HepG2 (cell line): ENCODE data around the gene NPFFR1. TPM values are rescaled to one million over a fixed set of nuclear protein-coding genes. Genes with fewer than 3 reads are reported as not detected.

Experiments used
- ATAC-seq: fragments of 200-7000 bp; cut with Tn5 transposase; 3 replicates; pipeline ENCODE4 v1.9.1; 2020; ENCODE audit warnings: mild to moderate bottlenecking, moderate library complexity
- BruUV-seq: library from RNA; stranded (reverse); fragments of 400-500 nt; replicated peaks from 2 replicates; lab custom pipeline; 2021; lab: Mats Ljungman, UMichigan
- CTCF ChIA-PET: fragments of 300-600 bp; formaldehyde crosslinking; extraction: SDS; loops from one replicate; lab custom pipeline; 2021; ENCODE audit warnings: low total read pairs, inconsistent platforms, low intra/inter-chr PET ratio; lab: Yijun Ruan, JAX
- POLR2A ChIA-PET: fragments of 350-600 bp; sonication (Branson Sonifier 250); formaldehyde crosslinking; loops from one replicate; lab custom pipeline; 2020; ENCODE audit warnings: antibody characterized with exemption, inconsistent platforms; lab: Yijun Ruan, JAX
- DNase-seq: peaks from one replicate; pipeline ENCODE4 v3.0.0-alpha.2; 2015; ENCODE audit warnings: low spot score
- FAIRE-seq: peaks from 3 replicates; lab custom pipeline; 2011; peaks lifted over from hg19 to GRCh38; lab: Jason Lieb, UNC
- H2AFZ ChIP-seq: one replicate; pipeline ENCODE4 v1.6.1; 2011; ENCODE audit warnings: low read length, inconsistent platforms
- H3K27ac ChIP-seq: fragments of 300-600 bp; 3 replicates; pipeline ENCODE4 v1.8.0; 2011; ENCODE audit warnings: mixed run types, mild to moderate bottlenecking, mixed read lengths, low read length, inconsistent platforms; ENCODE audit not compliant: insufficient read depth; ENCODE audit errors: extremely low read length
- H3K27me3 ChIP-seq, 2 experiments: fragments of 200-600 bp in 1 of 2; 2 replicates in 1 of 2; 3 replicates in 1 of 2; pipeline versions ENCODE4 v1.6.0 to v1.8.0; 2011; ENCODE audit warnings: low read length in 2 of 2, mild to moderate bottlenecking in 2 of 2, moderate library complexity in 2 of 2, inconsistent platforms in 1 of 2; ENCODE audit not compliant: insufficient read depth in 2 of 2, control insufficient read depth in 1 of 2
- H3K36me3 ChIP-seq, 2 experiments: fragments of 200-600 bp in 1 of 2; replicated peaks in 1 of 2; 2 replicates in 1 of 2; 3 replicates in 1 of 2; pipeline versions ENCODE4 v1.5.1 to v1.8.0; 2011; ENCODE audit warnings: low read length in 2 of 2, inconsistent platforms in 1 of 2; ENCODE audit not compliant: insufficient read depth in 2 of 2, control insufficient read depth in 1 of 2
- H3K4me1 ChIP-seq: 2 replicates; pipeline ENCODE4 v1.5.1; 2012; ENCODE audit warnings: low read length, inconsistent platforms; ENCODE audit not compliant: insufficient read depth
- H3K4me2 ChIP-seq: 2 replicates; pipeline ENCODE4 v1.6.0; 2011; ENCODE audit warnings: low read depth, low read length, inconsistent platforms
- H3K4me3 ChIP-seq, 3 experiments: fragments of 200-600 bp in 1 of 3; sonication (generic), shearing (Covaris generic) in 1 of 3; replicated peaks in 1 of 3; 2 replicates each; pipeline ENCODE4 v1.5.1; 2011 to 2016; ENCODE audit warnings: low read length in 3 of 3, inconsistent platforms in 2 of 3, low read depth in 2 of 3, mild to moderate bottlenecking in 2 of 3, control low read depth in 1 of 3, mixed read lengths in 1 of 3; ENCODE audit not compliant: insufficient read depth in 1 of 3
- H3K79me2 ChIP-seq: one replicate; pipeline ENCODE4 v1.6.1; 2011; ENCODE audit warnings: low read length, inconsistent platforms; ENCODE audit not compliant: insufficient read depth
- H3K9ac ChIP-seq: 2 replicates; pipeline ENCODE4 v1.6.0; 2011; ENCODE audit warnings: mild to moderate bottlenecking, low read depth, low read length, inconsistent platforms; ENCODE audit not compliant: insufficient read depth
- H3K9me3 ChIP-seq: 2 replicates; pipeline ENCODE4 v1.5.1; 2012; ENCODE audit warnings: mild to moderate bottlenecking, low read length
- H4K20me1 ChIP-seq: 2 replicates; pipeline ENCODE4 v1.6.0; 2011; ENCODE audit warnings: inconsistent platforms, mild to moderate bottlenecking, low read length, moderate library complexity; ENCODE audit not compliant: insufficient read depth
- ATF7-NPFF ChIP-seq: sonication (generic); formaldehyde crosslinking; IDR thresholded peaks from 2 replicates; pipeline ENCODE4 v1.8.1; 2023; ENCODE audit warnings: mild to moderate bottlenecking, low read depth, missing genetic modification reagents, moderate library complexity
- CBX5 ChIP-seq: sonication (generic); formaldehyde crosslinking; IDR thresholded peaks from 2 replicates; pipeline ENCODE4 v1.4.0; 2020; ENCODE audit warnings: missing genetic modification reagents, borderline replicate concordance
- CERS6 ChIP-seq: sonication (generic); formaldehyde crosslinking; IDR thresholded peaks from 2 replicates; pipeline ENCODE4 v1.5.0; 2020; ENCODE audit warnings: missing genetic modification reagents
- GFI1 ChIP-seq: sonication (generic); formaldehyde crosslinking; IDR thresholded peaks from 2 replicates; pipeline ENCODE4 v1.5.0; 2020; ENCODE audit warnings: missing genetic modification reagents, mild to moderate bottlenecking, borderline replicate concordance
- MEF2D ChIP-seq: sonication (generic); formaldehyde crosslinking; IDR thresholded peaks from 2 replicates; pipeline ENCODE4 v1.5.1; 2020; ENCODE audit warnings: mild to moderate bottlenecking, missing genetic modification reagents
- NFATC3 ChIP-seq: sonication (generic); formaldehyde crosslinking; IDR thresholded peaks from 2 replicates; pipeline ENCODE4 v1.5.1; 2020; ENCODE audit warnings: mild to moderate bottlenecking, missing genetic modification reagents
- NFIC ChIP-seq: IDR thresholded peaks from 2 replicates; pipeline ENCODE4 v1.6.1; 2012; ENCODE audit warnings: mild to moderate bottlenecking, low read length, inconsistent platforms
- REL ChIP-seq: sonication (generic); formaldehyde crosslinking; conservative IDR thresholded peaks from 2 replicates; pipeline ENCODE4 v1.8.0; 2022; ENCODE audit warnings: mild to moderate bottlenecking, missing genetic modification reagents, moderate library complexity
- SP2 ChIP-seq: sonication (generic); formaldehyde crosslinking; IDR thresholded peaks from 2 replicates; pipeline ENCODE4 v1.5.1; 2020; ENCODE audit warnings: mild to moderate bottlenecking, missing genetic modification reagents
- SRSF4 ChIP-seq: fragments of 200-400 bp; formaldehyde crosslinking; IDR thresholded peaks from one replicate; pipeline ENCODE4 v1.6.1; 2018; ENCODE audit warnings: mild to moderate bottlenecking, low read depth, low read length, moderate library complexity; ENCODE audit not compliant: poor library complexity, severe bottlenecking
- ZKSCAN5 ChIP-seq: sonication (generic); formaldehyde crosslinking; IDR thresholded peaks from 2 replicates; pipeline ENCODE4 v1.5.1; 2020; ENCODE audit warnings: mild to moderate bottlenecking, missing genetic modification reagents
- ZKSCAN8 ChIP-seq: IDR thresholded peaks from 2 replicates; pipeline ENCODE4 v1.6.1; 2016; ENCODE audit warnings: borderline replicate concordance, missing genetic modification reagents, missing compliant biosample characterization
- ZNF18 ChIP-seq: sonication (generic); formaldehyde crosslinking; IDR thresholded peaks from 2 replicates; pipeline ENCODE4 v1.8.0; 2022; ENCODE audit warnings: mild to moderate bottlenecking, missing genetic modification reagents; ENCODE audit not compliant: insufficient replicate concordance
- ZNF615 ChIP-seq: sonication (generic); formaldehyde crosslinking; IDR thresholded peaks from 2 replicates; pipeline ENCODE4 v1.5.0; 2020; ENCODE audit warnings: mild to moderate bottlenecking, missing genetic modification reagents, borderline replicate concordance
- ZNF629 ChIP-seq: sonication (generic); formaldehyde crosslinking; conservative IDR thresholded peaks from 2 replicates; pipeline ENCODE4 v1.5.0; 2020; ENCODE audit warnings: missing genetic modification reagents
- ZNF747 ChIP-seq: sonication (generic); formaldehyde crosslinking; IDR thresholded peaks from 2 replicates; pipeline ENCODE4 v1.8.1; 2023; ENCODE audit warnings: missing genetic modification reagents, mild to moderate bottlenecking, borderline replicate concordance
- ZNF768 ChIP-seq: sonication (generic); formaldehyde crosslinking; IDR thresholded peaks from 2 replicates; pipeline ENCODE4 v1.4.0; 2020; ENCODE audit warnings: missing genetic modification reagents
- WGBS: methylation state at CpG from one replicate; pipeline ENCODE4 v1.1.6; 2017; ENCODE audit warnings: low lambda C conversion rate; 5-methylcytosine and 5-hydroxymethylcytosine counted together
- in situ Hi-C: cut with HindIII; loops from 2 replicates; pipeline ENCODE4 v1.10.0; 2017; ENCODE audit warnings: low pct_unique_long_range_greater_than_20kb; ENCODE audit not compliant: extremely low pct_ligation_motif_present
- intact Hi-C: fragments of 100-400 bp; cut with micrococcal nuclease; formaldehyde crosslinking; loops from one replicate; pipeline ENCODE4 v1.10.0; 2022; ENCODE audit not compliant: unreplicated experiment
- polyA plus RNA-seq, 8 experiments: library from polyadenylated mRNA; depleted of rRNA in 3 of 8; stranded (reverse) in 7 of 8; unstranded in 1 of 8; fragments of >200 nt; fragmentation: Illumina TruSeq in 4 of 8; extraction: Trizol in 4 of 8; gene quantifications; 2 replicates each; pipeline versions ENCODE4 v1.2.1 to v1.2.3, GENCODE V29; 2011 to 2016; ENCODE audit warnings: low read depth in 4 of 8, missing spikeins in 1 of 8, mixed read lengths in 1 of 8; ENCODE audit not compliant: insufficient read depth in 1 of 8
- total RNA-seq, 5 experiments: library from RNA; depleted of rRNA; stranded (reverse); fragments of >200 nt; fragmentation: Illumina TruSeq; extraction: Trizol; gene quantifications; 2 replicates each; pipeline ENCODE4 v1.2.3, GENCODE V29; 2016; ENCODE audit warnings: low read depth in 1 of 5
- TF ChIP-seq, protein P1 (sequence below): sonication (generic); formaldehyde crosslinking; IDR thresholded peaks from 2 replicates; pipeline ENCODE4 v1.9.0; 2021; ENCODE audit warnings: missing genetic modification reagents, borderline replicate concordance

Gene NPFFR1
- total and polyA plus RNA-seq, 2 of the 13 experiments (the other 11 are each of a cell fraction or from before 2014, with no cell fraction given), result under 0.01 TPM; not detected in 1

DNA sequence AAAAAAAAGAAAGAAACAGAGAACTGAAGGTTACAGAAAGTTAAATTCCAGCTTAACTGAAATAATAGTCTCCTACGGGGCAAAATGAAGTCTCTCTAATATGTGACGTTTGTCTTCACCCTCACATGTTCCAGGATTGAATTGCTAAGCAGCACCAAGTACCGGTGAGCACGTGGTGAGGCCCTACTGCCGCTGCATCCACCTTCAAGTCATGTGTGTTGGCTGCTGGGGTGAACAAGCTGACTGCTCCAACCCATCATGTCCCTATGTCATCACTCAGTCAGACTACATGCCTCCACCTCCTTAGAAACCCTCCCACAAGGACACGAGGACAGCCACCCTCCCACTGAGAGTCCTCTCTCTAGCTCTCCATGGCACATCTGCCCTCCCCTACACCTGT lies 35.4 kb upstream of the NPFFR1 start (continued):
- TF ChIP-seq REL (no peak), MEF2D (CRISPR knock-in tag) (no peak), ZNF747 (CRISPR knock-in tag) (no peak), NFIC (no peak), CERS6 (CRISPR knock-in tag) (no peak)

DNA sequence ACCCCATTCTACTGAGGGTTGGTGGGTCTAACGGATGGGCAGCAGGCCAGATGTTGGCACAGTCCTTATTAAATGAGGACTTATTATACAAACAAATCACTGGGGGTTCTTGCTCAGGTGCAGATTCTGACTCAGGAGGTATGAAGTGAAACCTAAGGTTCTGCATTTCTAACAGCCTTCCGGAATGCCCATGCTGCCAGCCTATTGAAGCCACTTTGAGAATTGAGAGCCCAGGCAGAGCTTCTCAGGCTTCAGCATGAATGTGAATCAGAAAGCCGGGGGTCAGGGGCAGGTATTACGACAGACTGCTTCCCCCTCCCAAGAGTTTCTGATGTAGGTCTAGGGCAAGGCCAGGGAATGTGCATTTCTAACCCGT lies 34.1 kb upstream of the NPFFR1 start:
- H2AFZ ChIP-seq, result no peak overlapping the region
- H3K9me3 ChIP-seq, result no peaks in the 10 kb centered on the region
- peaks cover 63% of the 10 kb centered on the region for H3K4me1 ChIP-seq
- H3K4me2 ChIP-seq, result no peak overlapping the region
- no peak overlapping the region for H3K9ac ChIP-seq
- POLR2A ChIA-PET, result interaction anchor here (1.8 kb wide), 1 partner anchor 34 kb away, joined by 6 read pairs; no protein-coding TSS in a partner anchor
- in situ Hi-C loops (no loop called here), intact Hi-C loops (no loop called here)
- H3K4me3 ChIP-seq, result no peak overlapping the region
- FAIRE-seq (no peak), DNase-seq (no peak), ATAC-seq (no peak)
- peaks cover 23% of the 10 kb centered on the region for H3K79me2 ChIP-seq
- peaks cover 10 to 32% of the 10 kb centered on the region in 2 experiments for H3K36me3 ChIP-seq
- H4K20me1 ChIP-seq, result no peaks in the 10 kb centered on the region
- H3K27ac ChIP-seq, result peak overlapping the region; percentile 33
- CTCF ChIA-PET, result no interaction called here
- 91% methylated on average over 5 of the region's 5 CpGs for WGBS
- no peaks in the 10 kb centered on the region; a peak in 1 of 5 replicates for H3K27me3 ChIP-seq
- no TSS peak for BruUV-seq
- no peak for TF ChIP-seq ZNF615
- TF ChIP-seq NFATC3, result no peak
- TF ChIP-seq ATF7-NPFF, result no peak
- no peak for TF ChIP-seq SRSF4
- TF ChIP-seq, protein P1, sequence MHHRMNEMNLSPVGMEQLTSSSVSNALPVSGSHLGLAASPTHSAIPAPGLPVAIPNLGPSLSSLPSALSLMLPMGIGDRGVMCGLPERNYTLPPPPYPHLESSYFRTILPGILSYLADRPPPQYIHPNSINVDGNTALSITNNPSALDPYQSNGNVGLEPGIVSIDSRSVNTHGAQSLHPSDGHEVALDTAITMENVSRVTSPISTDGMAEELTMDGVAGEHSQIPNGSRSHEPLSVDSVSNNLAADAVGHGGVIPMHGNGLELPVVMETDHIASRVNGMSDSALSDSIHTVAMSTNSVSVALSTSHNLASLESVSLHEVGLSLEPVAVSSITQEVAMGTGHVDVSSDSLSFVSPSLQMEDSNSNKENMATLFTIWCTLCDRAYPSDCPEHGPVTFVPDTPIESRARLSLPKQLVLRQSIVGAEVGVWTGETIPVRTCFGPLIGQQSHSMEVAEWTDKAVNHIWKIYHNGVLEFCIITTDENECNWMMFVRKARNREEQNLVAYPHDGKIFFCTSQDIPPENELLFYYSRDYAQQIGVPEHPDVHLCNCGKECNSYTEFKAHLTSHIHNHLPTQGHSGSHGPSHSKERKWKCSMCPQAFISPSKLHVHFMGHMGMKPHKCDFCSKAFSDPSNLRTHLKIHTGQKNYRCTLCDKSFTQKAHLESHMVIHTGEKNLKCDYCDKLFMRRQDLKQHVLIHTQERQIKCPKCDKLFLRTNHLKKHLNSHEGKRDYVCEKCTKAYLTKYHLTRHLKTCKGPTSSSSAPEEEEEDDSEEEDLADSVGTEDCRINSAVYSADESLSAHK, result no peak
- no peak for TF ChIP-seq ZNF768
- no peak for TF ChIP-seq GFI1
- no peak for TF ChIP-seq ZKSCAN8 (CRISPR knock-in tag)
- no peak for TF ChIP-seq ZNF629 (CRISPR knock-in tag)
- no peak for TF ChIP-seq CBX5 (CRISPR knock-in tag)
- TF ChIP-seq SP2 (CRISPR knock-in tag), result no peak
- TF ChIP-seq ZNF18 (CRISPR knock-in tag), result no peak
- no peak for TF ChIP-seq ZKSCAN5 (CRISPR knock-in tag)
